Small intestine (tissue), 7 donors: ENCODE data around the gene ENG. TPM values are rescaled to one million over a fixed set of nuclear protein-coding genes. Genes with fewer than 3 reads are reported as not detected.
"Not testable (repeated sequence)": the region's sequence is repeated elsewhere in the genome, so short reads cannot be mapped to it uniquely, and the experiment has no call there.

Experiments used
- DNase-seq, 2 donors: peaks; one replicate each; pipeline versions ENCODE4 v3.0.0 to v3.0.0-alpha.2; 2013
- FAIRE-seq: peaks from 2 replicates; lab custom pipeline; 2012; peaks lifted over from hg19 to GRCh38; lab: Jason Lieb, UNC
- H3K27ac ChIP-seq, 3 donors: one replicate each; pipeline ENCODE4 v1.5.1; 2013; ENCODE audit warnings: low read length in 2 of 3, mild to moderate bottlenecking in 2 of 3, control low read depth in 1 of 3, inconsistent platforms in 1 of 3, low read depth in 1 of 3, moderate library complexity in 1 of 3
- H3K27me3 ChIP-seq, 3 donors: one replicate each; pipeline ENCODE4 v1.6.1; 2013; ENCODE audit warnings: low read length in 3 of 3, inconsistent platforms in 1 of 3; ENCODE audit not compliant: control insufficient read depth in 3 of 3, insufficient read depth in 3 of 3
- H3K36me3 ChIP-seq, 3 donors: one replicate each; pipeline ENCODE4 v1.6.1; 2013; ENCODE audit warnings: low read length in 3 of 3, inconsistent platforms in 1 of 3, low read depth in 1 of 3, mild to moderate bottlenecking in 1 of 3, moderate library complexity in 1 of 3; ENCODE audit not compliant: control insufficient read depth in 3 of 3, insufficient read depth in 2 of 3
- H3K4me1 ChIP-seq, 3 donors: one replicate each; pipeline ENCODE4 v1.6.1; 2013; ENCODE audit warnings: low read length in 2 of 3, inconsistent platforms in 1 of 3, low read depth in 1 of 3, mild to moderate bottlenecking in 1 of 3, moderate library complexity in 1 of 3; ENCODE audit not compliant: control insufficient read depth in 3 of 3, insufficient read depth in 2 of 3
- H3K4me3 ChIP-seq, 3 donors: one replicate each; pipeline ENCODE4 v1.5.1; 2013; ENCODE audit warnings: low read length in 3 of 3, control low read depth in 1 of 3, inconsistent platforms in 1 of 3, low read depth in 1 of 3, mild to moderate bottlenecking in 1 of 3, moderate library complexity in 1 of 3
- H3K9me3 ChIP-seq, 2 donors: one replicate each; pipeline ENCODE4 v1.6.1; 2013; ENCODE audit warnings: low read depth in 1 of 2, low read length in 1 of 2; ENCODE audit not compliant: control insufficient read depth in 2 of 2, insufficient read depth in 1 of 2
- WGBS, 3 donors: extraction: QIAGEN DNeasy Blood & Tissue Kit; methylation state at CpG; one replicate each; pipeline ENCODE4 v1.1.7; 2013; 5-methylcytosine and 5-hydroxymethylcytosine counted together
- polyA plus RNA-seq, 4 donors: library from polyadenylated mRNA; stranded (reverse) in 3 of 4; unstranded in 1 of 4; fragments of 200-250 nt in 3 of 4; fragments of 120-200 nt in 1 of 4; gene quantifications; one replicate each; pipeline versions ENCODE4 v1.2.1 to v1.2.3, GENCODE V29; 2013
- donor health status: healthy with polysubstance abuse.
- donor health status: control.
- donor health status: control.
- donor health status: Bipolar disorder and iron deficiency.
- donor health status: healthy.

The ENG gene
- polyA plus RNA-seq, 4 donors, result 3.1 to 84.0 (median 11.8) TPM

DNA sequence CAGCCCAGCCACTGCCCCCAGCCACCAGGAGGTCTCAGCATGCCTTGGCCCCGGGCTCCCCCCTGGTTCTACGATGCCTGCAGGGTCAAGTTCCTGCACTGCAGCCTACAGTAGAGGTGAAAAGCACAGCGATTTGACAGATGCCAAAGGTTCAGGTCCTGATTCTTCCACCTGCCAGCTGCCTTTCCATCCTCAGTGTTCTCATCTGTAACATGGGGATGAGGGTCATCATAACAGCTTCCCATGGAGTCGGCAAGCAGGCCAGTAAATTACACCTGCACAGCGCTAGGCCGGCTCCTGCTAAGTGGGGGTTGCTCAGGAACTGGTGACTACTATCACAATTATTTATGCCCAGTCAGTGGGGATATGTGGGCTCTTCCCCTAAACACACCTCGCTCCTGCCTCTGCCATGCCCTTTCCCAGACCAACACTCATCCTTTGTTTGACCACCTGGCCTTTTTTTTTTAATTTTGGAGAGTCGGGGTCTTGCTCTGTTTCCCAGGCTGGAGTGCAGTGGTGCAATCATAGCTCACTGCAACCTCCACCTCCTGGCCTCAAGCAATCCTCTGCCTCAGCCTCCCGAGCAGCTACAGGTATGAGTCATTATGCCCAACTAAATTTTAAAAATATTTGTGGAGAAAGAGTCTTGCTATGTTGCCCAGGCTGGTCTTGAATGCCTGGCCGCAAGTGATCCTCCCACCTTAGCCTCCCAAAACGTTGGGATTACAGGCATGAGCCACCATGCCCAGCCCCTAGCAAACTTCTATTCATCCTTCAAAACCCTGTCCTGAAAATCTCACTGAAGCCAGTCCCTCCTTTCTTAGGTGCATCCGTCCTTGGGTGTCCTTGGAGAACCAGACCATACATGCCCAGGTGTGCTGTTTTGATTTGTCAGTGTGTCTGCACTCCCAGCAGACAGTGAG is 6.4 kb downstream of the ENG start:
- Histone ChIP-seq H3K9me3 (peaks cover 0 to 16% of the 10 kb centered on the region in 2 donors), H3K36me3 (peaks cover 0 to 2% (median 0%) of the 10 kb centered on the region in 3 donors), H3K4me1 (peaks cover 0 to under 1% (median 0%) of the 10 kb centered on the region in 3 donors), H3K27ac (peak overlapping the region in 1 of 3 donors; percentile 75), H3K4me3 (no peak overlapping the region), H3K27me3 (peaks cover 0 to 1% (median 0%) of the 10 kb centered on the region in 3 donors)
- 76 to 84% (median 80%) methylated on average over 12 of the region's 12 CpGs for WGBS, 3 donors
- DNase-seq (no peak), FAIRE-seq (no peak)

DNA sequence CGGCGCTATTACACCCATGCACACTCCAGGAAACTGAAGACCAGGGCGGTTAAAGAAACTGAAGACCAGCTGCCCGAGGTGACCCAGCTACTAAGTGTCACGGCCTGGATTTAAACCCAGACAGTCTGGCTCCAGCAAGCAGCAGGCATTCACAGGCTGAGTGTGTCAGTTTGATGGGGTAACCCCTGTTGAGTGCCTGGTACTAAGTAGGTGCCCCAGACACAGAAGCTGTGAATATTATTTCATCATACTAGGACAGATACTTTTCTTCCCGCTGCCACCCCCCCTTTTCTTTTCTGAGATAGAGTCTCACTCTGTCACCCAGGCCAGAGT is 7.3 kb downstream of the ENG start:
- Histone ChIP-seq H3K36me3 (peaks cover 0 to 8% (median 0%) of the 10 kb centered on the region in 3 donors), H3K4me1 (no peaks in the 10 kb centered on the region), H3K4me3 (no peak overlapping the region), H3K9me3 (peaks cover 0 to 16% of the 10 kb centered on the region in 2 donors), H3K27ac (peak overlapping the region in 1 of 3 donors; percentile 75), H3K27me3 (no peaks in the 10 kb centered on the region)
- no peak for DNase-seq
- no peak for FAIRE-seq
- WGBS, 3 donors, result 60 to 71% (median 69%) methylated on average over 6 of the region's 6 CpGs

DNA sequence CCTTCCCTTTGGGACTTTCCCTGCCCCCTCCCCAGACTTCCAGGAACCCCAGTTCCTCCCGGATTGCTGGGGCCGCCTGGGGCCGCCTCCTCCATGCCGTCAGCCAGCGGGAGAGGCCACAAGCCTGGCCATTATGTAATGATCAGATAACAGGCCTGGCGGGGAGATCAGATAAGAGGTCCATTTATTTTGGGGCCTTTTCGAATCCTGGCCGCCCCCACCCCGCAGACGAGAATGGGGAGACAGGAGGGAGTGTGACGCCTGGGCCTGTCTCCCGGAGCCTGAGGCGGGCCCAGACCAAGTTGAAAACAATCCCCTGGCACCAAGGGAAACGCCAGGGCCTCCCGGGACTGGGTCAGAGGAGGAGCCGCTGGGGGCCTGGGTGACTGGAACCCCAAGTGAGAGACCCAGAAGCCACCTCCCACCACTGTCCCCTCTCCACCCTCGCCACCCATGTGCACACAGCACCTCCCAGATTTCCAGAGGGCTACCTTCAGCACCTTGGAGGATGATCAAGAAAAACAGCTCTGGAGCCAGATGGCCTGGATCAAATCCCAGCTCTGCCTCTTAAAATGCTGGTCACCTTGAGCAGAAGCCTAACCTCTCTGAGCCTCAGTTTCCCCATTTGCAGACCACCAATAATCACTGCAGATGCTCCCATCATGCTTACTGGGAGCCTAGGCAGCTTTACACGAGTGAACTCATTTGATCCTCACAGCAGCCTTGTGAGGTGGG is 7.8 kb downstream of the ENG start:
- Histone ChIP-seq H3K4me3 (no peak overlapping the region), H3K9me3 (peaks cover 0 to 16% of the 10 kb centered on the region in 2 donors), H3K27ac (peak overlapping the region in 1 of 3 donors; percentile 75), H3K36me3 (peaks cover 0 to 10% (median 0%) of the 10 kb centered on the region in 3 donors), H3K4me1 (no peaks in the 10 kb centered on the region), H3K27me3 (no peaks in the 10 kb centered on the region)
- no peak for DNase-seq
- 64 to 72% (median 69%) methylated on average over 18 of the region's 18 CpGs for WGBS, 3 donors
- FAIRE-seq, result no peak

DNA sequence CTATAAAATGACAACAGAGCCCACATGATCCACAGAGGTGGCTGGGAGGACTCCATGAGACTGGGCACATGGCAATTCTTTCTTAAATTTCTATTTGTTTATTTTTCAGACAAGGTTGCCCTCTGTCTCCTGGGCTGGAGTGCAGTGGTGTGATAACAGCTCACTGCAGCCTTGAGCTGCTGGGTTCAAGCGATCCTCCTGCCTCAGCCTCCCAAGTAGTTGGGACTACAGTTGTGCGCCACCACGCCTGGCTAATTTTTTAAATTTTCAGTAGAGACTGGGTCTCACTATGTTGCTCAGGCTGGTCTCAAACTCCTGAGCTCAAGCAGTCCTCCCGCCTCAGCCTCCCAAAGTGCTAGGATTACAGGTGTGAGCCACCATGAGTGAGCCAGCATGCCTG is 8.8 kb downstream of the ENG start:
- Histone ChIP-seq H3K36me3 (peaks cover 0 to 13% (median 0%) of the 10 kb centered on the region in 3 donors), H3K9me3 (peaks cover 0 to 16% of the 10 kb centered on the region in 2 donors), H3K27ac (peak overlapping the region in 1 of 3 donors; percentile 75)
- H3K4me3 ChIP-seq, H3K27me3 ChIP-seq, FAIRE-seq, H3K4me1 ChIP-seq, DNase-seq: not testable (repeated sequence)
- WGBS, 3 donors, result 93 to 97% (median 93%) methylated on average over 4 of the region's 4 CpGs

DNA sequence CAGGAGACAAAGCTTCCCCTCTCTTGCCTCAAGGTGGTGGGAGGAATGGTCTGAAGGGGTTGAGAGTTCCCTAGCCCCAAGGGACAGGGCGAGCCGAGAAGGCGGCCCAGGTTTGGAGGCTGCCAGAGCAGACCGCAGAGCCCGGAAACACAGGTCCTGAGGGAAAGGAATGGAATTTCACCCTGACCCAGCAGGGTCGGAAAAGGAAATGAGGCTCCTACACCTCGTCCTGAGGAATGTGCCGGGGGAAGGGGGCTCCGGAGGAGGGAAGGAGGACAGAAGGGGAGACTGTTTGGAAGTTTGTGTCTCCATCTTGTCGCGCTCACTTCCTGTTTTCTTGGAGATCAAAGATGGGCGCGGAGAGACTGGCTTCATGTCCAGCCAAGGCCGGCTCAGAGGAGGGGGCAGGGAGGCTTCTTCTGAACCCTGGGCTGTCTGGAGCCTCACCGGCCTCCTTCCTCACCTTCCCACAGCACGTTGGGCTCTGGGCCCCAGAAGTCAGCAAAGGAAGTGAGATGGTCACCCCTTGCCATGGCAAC is 9.6 kb downstream of the ENG start:
- FAIRE-seq (no peak), DNase-seq (no peak)
- Histone ChIP-seq H3K27me3 (no peaks in the 10 kb centered on the region), H3K4me3 (no peak overlapping the region), H3K4me1 (no peaks in the 10 kb centered on the region), H3K9me3 (peaks cover 0 to 15% of the 10 kb centered on the region in 2 donors), H3K36me3 (peaks cover 0 to 16% (median 0%) of the 10 kb centered on the region in 3 donors), H3K27ac (peak overlapping the region in 1 of 3 donors; percentile 75)
- 72 to 86% (median 77%) methylated on average over 16 of the region's 16 CpGs for WGBS, 3 donors

DNA sequence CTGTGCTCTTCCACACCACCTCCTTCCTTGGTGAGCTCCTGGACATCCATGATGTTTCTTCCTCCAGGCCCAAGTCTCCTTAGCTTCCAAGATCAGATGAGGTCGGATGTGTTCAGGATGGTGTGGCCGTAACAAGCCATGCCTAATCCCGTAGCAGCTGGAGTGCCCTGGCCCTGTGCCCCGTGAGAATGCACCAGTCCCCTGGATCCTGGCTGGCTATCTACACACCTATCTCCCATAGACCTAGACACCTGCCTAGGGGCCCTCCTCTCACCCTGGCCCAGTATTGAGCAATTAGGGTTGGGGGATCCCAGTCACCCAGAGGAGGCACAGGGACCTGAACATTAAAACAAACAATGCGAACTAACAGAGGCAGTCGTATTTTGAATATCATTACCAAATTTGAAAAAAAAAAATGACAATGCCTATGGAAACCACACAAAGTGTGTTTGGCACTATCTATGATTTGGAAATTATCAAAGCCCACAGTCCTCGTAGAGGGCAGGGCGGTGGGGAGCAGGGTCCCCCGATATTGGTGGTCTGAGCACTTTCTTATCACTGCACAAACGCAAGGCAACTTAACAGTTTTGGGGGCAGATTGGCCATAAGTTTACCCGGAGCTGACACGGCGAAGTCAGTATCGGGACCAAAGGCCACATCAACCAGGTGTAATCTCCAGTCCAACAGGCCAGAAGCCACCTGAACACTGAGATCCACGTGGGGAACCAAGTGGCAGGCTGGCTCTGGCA is 13.2 kb downstream of the ENG start:
- DNase-seq (no peak), FAIRE-seq (no peak)
- H3K27ac ChIP-seq, result peak overlapping the region in 1 of 3 donors; percentile 38
- peaks cover 0 to 8% (median 3%) of the 10 kb centered on the region in 3 donors for H3K4me1 ChIP-seq
- H3K27me3 ChIP-seq, result no peaks in the 10 kb centered on the region
- WGBS, 3 donors, result 55 to 79% (median 67%) methylated on average over 15 of the region's 15 CpGs
- no peaks in the 10 kb centered on the region for H3K9me3 ChIP-seq
- H3K36me3 ChIP-seq, result peaks cover 0 to 18% (median 0%) of the 10 kb centered on the region in 3 donors
- H3K4me3 ChIP-seq, result no peak overlapping the region

DNA sequence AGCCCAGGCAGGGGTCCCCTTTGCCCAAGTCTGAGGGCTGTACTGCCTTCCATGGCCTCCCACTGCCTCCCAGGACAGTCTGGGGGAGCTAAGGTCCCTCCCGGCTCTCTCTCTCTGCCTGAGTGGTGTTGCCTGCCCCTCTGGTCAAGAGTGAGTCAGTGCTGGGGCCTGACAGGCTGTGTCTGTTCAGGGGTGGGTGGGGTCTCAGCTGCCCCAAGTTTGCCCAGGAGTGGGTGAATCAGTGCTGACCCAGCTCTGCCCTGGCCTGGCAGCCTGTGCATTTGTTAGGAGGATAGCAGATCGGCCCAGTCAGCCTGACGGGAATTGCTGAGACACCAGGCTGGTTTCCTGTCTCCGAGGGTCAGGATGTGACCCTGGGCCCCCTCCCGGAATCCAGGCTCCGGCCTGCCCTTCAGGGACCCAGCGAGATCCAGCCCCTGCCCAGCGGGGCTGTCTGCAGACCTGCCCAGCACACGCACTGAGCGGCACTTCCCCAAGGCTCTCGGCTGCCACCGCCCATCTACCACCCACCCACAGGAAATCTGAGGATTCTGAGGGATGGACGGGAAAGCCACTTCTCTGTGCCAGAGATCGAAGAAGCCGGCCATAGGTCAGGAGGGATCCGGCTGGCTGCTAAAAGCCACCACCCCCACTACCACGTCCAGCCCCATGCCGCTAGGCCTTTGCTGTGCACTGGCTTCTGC is 15.9 kb downstream of the ENG start:
- Histone ChIP-seq H3K27ac (peak overlapping the region in 2 of 3 donors; percentile 38 to 94), H3K9me3 (no peaks in the 10 kb centered on the region), H3K27me3 (no peaks in the 10 kb centered on the region), H3K4me1 (peaks cover 0 to 12% (median 3%) of the 10 kb centered on the region in 3 donors), H3K4me3 (no peak overlapping the region), H3K36me3 (peaks cover 0 to 22% (median 0%) of the 10 kb centered on the region in 3 donors)
- FAIRE-seq (no peak), DNase-seq (no peak)
- 50 to 79% (median 64%) methylated on average over 18 of the region's 18 CpGs for WGBS, 3 donors
